Suppressor macrophage treated with lipopolysaccharide for 4 hours (primary cell): ENCODE measurements around the gene PPP1R14C.

Experiments
- DNase-seq: peaks from one replicate; pipeline ENCODE4 v3.0.0-alpha.2; 2020

PPP1R14C gene

GRCh38 chr6:150228072-150228733, 85.4 kb downstream of the PPP1R14C start:
- no peak for DNase-seq

- DNase-seq, result peak; percentile 62
These were observed 86.8 kb downstream of the PPP1R14C start for GRCh38 chr6:150229436-150230163.

- no peak for DNase-seq
These were observed 87.3 kb downstream of the PPP1R14C start for GRCh38 chr6:150230164-150230561.

- no peak for DNase-seq
These were observed 88.1 kb downstream of the PPP1R14C start for GRCh38 chr6:150230832-150231524.

- DNase-seq, result peak; percentile 10
These were observed 88.6 kb downstream of the PPP1R14C start for GRCh38 chr6:150231525-150231850.

GRCh38 chr6:150233843-150234269, 91.0 kb downstream of the PPP1R14C start:
- peak; percentile 25 for DNase-seq

GRCh38 chr6:150235218-150235617, 92.4 kb downstream of the PPP1R14C start:
- DNase-seq, result no peak

- no peak for DNase-seq
These were observed 93.3 kb downstream of the PPP1R14C start for GRCh38 chr6:150236114-150236513.

GRCh38 chr6:150236544-150236943, 93.7 kb downstream of the PPP1R14C start:
- no peak for DNase-seq

- no peak for DNase-seq
These were observed 94.8 kb downstream of the PPP1R14C start for GRCh38 chr6:150237626-150238025.

GRCh38 chr6:150238336-150238741, 95.5 kb downstream of the PPP1R14C start:
- peak; percentile 15 for DNase-seq

GRCh38 chr6:150238846-150239407, 96.1 kb downstream of the PPP1R14C start:
- peak; percentile 66 for DNase-seq

GRCh38 chr6:150241756-150242155, 98.9 kb downstream of the PPP1R14C start:
- peak; percentile 60 for DNase-seq

GRCh38 chr6:150243620-150244314, 100.9 kb downstream of the PPP1R14C start:
- DNase-seq, result no peak

GRCh38 chr6:150245148-150245935, 102.5 kb downstream of the PPP1R14C start:
- no peak for DNase-seq

- DNase-seq, result no peak
These were observed 105.0 kb downstream of the PPP1R14C start for GRCh38 chr6:150247803-150248202.

GRCh38 chr6:150248300-150248699, 105.5 kb downstream of the PPP1R14C start:
- no peak for DNase-seq

- no peak for DNase-seq
These were observed 106.4 kb downstream of the PPP1R14C start for GRCh38 chr6:150249261-150249660.

- DNase-seq, result no peak
These were observed 108.0 kb downstream of the PPP1R14C start for GRCh38 chr6:150250826-150251225.

GRCh38 chr6:150251566-150252186, 108.8 kb downstream of the PPP1R14C start:
- no peak for DNase-seq

- no peak for DNase-seq
These were observed 110.0 kb downstream of the PPP1R14C start for GRCh38 chr6:150252714-150253444.
